HG03558 (cell line): ENCODE data around the gene DLST.
A peak's percentile ranks its signal among the peaks of the same experiment; 100 is the strongest.

ENCODE experiments used
- ATAC-seq: cut with Tn5 transposase; IDR thresholded peaks from one replicate; pipeline ENCODE4 v1.9.1; 2021; ENCODE audit warnings: moderate number of reproducible peaks; ENCODE audit not compliant: unreplicated experiment; ENCODE audit errors: extremely low read depth

The DLST gene

DNA sequence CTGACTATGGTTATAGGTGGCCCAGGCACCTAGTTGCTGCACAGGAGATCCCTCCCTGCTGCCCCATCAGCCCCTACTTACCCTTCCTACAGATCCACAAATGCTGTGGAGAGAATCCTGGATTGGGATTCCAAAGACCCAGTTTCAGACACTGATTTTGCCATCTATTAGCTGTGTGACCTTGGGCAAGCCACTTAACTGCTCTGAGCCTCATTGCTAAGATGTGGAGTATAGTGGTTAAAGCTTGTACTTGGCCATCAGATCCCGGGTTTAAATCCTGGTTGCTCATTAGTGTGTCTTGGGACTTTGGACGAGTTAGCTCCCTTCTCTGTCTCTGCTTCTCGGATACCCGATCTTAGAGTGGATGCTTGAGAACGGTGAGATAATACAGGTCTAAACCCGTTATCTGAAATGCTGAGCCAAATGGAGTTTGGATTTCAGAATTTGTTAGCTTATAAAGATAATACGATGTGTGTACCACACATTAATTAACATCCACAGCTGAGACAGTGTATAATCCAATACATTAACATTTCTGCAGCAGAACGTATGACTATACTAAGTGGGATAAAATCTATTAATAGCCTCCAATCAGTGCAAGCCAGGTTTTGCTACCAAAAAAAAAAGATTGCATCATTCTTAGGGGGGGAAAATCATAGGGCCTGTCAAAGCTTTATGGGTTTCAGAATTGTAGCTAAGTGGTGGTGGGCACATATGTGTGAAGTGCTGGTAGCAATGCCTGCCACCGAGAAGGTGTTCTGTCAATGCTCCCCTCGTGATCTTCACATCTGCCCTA lies 21.8 kb upstream of the DLST start:
- no peak for ATAC-seq

DNA sequence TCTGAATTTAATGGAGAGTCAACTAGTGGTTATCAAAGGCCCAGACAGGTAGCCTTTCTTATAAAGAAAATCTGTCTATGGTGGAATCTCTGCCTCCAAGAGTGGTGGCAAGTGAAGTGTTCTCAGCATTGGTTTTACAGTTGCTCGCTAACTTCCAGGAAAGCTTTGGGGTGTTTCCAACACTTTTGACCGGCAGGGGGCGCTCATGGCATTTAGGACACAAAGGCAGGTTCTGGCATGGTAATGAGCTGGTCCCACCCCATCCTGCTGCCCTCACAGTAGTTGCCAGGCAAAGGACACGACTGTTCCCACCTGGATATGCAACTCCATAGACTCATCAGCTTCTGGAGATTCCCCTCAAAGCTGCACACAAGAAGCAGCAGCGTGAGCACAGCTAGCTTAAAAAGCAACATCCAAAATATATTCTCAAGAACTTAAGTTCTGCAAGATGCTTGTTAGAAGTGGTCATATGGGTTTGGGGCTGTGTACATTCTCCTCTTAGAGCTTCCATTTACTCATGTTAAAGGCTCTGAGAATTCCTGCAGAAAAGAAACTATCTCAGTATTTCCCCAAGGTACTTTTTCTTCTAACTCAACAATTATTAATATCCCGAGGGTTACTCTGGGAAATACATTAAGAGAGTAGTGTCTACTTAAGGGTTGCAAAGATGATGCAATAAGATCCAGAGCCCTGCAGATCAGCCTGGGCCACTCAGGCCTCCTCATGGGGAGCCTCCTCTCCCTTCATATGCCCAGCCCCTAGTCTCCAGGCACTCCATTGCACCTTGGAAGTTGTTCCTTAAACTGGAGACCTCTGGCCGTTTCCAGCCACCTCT lies 20.6 kb upstream of the DLST start:
- no peak for ATAC-seq

DNA sequence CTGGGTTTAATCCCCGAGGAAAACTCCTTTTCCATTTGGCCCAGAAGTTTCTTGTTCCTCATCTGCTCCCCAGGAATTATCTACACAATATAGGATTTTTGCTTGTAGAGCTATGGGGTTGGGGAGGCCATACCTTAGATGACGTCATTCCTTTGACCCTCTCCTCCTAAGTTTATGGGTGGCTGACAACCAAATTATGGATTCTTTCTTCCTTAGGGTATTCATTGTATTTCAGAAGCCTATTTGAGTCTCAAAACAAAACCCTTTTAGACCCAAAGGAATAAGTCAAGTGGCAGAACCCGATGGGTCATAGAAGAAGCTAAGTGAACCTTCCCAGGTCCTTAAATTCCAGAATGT lies 20.0 kb upstream of the DLST start:
- ATAC-seq = no peak

DNA sequence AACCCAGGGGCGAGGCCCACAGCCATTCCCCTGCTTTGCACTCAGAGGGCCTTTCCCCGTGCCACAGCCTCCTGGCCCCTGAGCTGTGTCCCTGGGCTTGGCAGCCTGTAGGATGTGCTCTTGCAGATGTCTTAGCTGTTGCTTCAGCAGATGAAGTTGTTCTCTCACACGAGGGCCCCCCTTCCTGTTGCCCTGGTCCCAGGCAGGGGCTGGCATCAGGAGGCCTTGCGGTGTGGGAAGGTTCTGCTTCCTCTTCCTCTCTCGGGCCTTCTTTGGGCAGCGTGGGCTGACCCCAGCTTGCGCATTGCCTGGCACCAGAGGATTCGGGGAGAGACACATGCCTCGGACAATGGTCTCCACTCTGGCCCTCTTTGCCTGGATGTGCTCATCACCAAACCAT lies 18.4 kb upstream of the DLST start:
- no peak for ATAC-seq

DNA sequence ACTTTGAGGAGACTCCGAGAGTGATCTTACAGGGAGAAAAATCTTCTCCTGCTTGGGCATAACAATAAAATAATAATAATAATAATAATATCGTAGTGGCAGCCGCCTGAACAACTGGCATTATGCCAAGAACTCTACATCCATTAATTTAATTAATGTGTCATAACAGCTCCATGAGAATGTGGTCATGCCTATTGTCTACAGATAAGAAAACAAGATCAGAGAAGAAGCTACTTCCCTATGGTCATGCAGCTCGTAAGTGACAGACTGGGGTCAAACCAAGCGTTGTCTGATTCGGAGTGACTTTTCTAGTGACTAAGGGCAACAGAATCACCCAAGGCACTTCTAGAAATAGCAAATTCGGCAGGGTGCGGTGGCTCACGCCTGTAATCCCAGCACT lies 17.5 kb upstream of the DLST start:
- no peak for ATAC-seq

DNA sequence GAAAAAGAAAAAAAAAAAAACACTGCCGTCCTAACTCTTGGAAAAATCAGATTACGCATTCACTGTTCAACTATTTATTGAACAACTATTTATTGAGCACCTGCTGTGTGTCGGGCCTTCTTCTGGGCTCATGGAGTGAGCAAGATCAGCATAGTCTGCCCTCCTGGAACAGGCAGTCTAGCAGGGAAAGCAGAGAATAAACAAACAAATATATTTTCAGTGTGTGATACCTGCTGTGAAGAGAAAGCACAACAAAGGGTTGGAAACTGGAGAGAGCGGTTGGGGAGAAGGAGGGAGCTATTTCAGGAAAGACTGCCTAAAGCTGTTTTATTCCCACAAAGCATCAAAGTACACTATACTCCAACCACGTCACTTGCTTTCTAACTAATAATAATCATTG lies 16.6 kb upstream of the DLST start:
- no peak for ATAC-seq

DNA sequence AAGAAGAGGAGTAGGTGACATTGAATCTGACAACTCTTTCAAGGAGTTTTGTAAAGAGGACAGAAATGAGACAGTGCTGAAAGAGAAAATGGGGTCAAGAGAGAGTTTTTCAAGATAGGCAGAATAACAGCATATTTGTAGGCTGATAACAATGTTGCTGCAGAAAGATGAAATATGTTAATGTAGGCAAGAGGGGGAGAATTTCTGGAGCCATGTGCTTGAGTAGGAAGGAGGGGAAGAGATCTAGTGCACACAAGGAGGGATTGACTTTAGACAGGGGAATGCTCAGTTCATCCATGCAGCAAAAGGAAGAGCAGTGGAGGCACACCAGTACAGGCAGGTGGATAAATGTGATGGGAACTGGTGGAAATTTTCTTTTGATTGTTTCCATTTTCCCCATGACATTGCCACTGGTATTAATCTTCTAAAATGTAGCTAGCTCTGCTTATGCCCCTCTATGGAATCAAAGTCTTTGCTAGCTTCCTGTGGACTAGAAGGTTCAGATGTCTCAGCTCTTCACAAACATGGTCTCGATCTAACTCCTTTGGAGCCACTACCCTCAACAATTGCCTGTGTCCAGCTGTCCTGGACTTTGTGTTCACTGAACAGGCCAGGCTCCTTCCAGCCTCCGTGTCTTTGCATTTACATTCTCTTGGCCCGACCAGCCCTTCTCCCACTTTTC lies 14.9 kb upstream of the DLST start:
- ATAC-seq = no peak

DNA sequence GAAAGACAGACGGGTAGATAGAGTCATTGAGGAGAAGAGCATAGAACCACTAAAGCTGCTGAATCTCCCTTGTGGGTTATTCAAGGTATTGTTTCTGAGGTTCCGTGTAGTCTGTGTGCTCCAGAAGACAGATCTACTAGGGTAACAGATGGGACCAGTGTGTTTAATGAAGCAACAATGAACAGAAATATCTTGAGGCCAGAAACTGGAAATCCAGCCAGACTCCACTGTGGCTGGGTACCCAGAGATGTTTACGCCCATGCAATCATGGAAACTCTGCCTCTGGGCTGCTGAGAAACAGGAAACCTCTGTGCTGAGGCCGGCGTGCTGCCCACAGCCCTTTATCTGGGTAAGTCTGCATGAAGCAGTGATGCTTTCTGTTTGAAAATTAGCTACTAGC lies 14.0 kb upstream of the DLST start:
- no peak for ATAC-seq

DNA sequence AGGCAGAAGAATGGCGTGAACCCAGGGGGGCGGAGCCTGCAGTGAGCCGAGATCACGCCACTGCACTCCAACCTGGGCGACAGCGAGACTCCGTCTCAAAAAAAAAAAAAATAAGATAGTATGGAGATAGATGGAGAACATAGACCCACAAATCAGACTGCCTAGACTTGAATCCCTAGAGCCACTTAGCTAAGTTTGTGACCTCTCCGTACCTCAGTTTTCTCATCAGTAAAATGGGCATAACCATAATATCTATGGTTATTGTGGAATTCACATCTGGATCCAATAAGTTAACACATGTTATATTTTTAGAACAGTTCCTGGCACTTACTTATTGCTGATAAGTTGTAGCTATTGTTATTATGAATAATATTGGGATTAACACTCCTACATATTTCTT lies 13.0 kb upstream of the DLST start:
- no peak for ATAC-seq

DNA sequence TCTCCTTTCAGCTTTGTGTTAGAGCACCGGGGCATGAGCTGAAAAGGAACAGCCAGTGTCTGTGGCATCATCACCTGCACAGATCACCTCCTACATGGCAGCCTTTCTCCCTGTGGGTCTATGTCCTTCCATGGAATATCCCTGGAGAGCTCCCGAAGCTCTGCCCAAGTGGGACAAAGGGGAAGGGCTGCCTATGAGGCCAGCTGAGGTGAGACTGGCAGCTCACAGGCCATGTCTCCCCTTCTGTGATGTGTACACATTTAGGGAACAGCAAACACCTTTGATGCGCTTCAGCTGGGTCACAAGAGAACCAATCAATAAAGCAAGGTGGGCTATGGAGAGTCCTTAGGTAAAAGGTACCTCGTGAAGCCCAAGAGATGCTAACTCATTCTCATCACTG lies 9.9 kb upstream of the DLST start:
- no peak for ATAC-seq

DNA sequence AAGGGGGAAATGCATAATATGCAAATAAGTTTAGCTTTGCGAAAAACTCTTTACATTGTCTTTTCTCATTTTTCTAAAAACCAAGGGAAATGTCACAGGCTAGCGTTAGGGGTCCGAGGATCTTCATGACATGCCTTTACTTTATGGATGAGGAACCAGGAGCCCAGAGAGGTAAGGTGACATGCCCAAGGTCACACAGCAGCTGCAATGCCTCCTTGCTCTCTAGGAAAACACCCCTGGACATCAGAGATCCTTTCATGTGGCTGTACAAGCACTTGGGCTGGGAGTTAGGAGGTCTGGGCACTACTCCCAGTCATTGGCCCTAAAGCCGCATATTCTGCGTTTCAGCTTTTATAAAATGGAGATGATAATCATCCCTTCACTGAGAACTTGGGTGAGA lies 6.5 kb upstream of the DLST start:
- ATAC-seq = no peak

DNA sequence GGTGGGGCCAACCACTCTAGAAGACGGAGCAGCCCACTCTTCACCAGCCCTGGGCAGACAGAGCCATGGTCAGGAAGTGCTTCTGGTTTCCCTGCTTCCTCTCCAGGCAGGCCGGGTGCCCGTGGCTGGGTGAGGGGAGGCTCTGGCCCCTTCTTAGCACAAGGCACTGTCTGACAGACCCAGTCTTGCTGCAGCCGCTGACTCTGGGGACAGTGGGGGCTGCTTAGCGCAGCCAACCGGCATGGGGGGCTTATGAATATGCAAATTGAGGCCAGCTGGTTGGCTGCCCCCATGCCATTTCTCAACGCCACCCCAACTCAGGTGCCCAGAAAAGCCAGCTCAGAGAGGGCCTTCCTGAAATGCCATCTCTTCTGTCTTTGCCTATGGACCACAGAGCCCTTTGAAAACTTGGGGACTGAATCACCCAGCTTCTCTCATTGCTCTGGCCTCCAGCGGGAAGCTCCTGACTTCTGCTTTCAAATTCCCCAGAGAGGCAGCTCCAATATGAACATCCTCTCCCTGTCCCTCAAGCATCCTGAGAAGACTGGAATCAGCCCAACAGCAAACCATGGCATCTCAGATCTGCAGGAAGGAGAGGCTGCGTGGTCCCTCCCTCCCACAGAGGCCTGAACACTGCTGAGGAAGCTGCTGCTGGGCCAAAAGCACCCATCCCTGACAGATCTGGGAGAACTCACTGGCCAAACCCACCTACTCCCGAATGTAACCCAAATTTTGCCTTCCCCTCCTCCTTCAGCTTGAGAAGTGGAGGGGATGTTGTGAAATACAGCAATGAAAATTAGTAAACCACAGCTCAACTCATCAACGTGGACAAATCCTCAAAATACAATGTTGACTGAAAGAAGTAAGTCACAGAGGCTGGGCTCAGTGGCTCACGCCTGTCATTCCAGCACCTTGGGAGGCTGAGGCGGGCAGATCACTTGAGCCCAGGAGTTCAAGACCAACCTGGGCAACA lies 5.5 kb upstream of the DLST start, which contains the start of gene PROX2:
PROX2 (minus strand) TSS at position 205 of the 973 bp plus-strand sequence. CDS start 12,311 bp downstream, outside the sequence.
- no peak for ATAC-seq

DNA sequence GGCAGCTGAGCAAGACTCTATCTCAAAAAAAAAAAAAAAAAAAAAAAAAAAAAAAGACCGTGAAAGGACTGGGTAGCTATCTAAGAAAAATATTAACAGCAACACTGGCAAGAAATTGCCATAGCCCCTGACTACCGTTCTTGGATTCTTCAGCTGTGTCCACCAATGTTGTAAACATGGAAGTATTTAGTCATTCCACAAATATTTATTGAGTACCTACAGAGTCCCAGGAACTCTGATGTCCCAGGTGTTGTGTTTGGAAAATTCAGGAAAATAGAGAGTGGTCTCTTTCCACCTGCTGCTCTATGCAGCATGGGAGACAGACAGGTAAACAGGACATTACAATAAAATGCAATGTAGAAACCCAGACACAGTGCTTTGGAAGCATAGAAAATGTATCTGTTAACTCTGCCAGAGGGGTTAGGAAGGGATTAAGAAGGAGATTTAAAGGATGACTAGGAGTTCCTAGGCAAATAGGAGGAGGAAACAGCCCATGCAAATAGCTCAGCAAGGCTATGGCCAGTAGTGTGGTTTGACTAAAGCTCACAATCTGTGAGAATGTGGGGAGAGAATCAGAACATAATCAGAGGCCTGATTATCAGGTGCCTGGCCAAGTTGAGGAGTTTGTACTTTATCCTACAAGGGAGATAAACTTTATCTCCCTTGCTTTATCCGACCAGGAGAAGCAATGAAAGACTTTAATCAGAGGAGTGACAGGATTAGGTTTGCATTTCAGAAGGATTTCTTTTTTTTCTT lies 2.1 kb upstream of the DLST start:
- ATAC-seq = no peak

DNA sequence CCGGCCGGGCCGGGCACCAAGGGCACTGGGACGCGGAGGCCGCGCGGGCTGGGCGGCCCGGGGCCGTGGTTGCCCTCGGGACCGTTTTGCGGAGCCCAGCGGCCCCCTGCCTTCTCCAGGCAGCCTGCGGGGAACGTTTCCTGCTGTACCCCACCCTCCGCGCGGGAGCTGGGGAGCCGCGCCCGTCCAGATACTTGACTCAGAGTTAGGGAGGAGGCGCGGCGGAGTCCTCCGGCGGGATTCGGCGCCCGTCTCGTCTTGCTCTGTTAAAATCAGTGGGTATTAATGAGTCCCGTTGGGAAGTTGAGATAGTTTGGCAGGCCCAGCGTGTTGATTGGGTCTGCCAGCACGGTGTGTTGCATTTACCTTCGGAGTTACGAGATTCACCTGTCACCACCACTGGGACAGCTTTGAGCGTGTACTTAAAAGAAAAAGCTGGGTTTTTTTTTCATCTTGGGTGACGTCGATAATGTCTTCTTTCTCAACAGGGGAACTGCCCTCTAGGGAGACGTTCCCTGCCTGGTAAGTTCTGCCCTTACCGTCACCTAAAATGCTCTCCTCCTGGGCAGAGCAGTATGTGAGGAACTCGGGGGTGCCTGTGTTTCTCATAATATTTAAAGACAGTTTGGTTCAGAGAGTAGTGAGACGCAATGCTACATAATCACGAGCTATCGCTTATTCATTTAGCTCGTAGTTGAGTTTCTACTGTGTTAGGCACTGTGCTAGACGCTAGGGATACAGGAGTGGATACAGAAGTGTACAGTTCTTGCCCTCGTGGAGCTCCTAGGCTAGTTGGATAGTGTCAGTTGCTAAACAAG lies 596 bp downstream of the DLST start:
- ATAC-seq = peak; percentile 15

DNA sequence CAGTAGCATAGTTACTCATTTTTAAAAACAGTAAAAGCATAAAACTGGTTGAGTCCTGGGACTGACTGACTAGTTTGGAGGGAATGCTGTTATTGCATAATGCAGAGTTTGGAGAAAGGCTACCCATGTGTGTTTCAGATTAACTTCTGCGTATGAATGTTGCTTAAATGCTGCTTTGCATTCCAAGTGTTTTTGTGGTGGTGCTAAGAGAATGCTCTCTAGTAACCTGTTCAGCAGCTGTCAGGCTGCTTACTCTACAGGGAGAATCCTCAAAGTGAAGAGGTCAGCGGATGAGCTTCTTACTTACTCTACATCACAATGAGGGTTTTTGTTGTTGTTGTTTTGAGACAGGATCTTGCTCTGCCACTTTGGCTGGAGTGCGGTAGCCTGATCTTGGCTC lies 4.3 kb downstream of the DLST start:
- no peak for ATAC-seq

DNA sequence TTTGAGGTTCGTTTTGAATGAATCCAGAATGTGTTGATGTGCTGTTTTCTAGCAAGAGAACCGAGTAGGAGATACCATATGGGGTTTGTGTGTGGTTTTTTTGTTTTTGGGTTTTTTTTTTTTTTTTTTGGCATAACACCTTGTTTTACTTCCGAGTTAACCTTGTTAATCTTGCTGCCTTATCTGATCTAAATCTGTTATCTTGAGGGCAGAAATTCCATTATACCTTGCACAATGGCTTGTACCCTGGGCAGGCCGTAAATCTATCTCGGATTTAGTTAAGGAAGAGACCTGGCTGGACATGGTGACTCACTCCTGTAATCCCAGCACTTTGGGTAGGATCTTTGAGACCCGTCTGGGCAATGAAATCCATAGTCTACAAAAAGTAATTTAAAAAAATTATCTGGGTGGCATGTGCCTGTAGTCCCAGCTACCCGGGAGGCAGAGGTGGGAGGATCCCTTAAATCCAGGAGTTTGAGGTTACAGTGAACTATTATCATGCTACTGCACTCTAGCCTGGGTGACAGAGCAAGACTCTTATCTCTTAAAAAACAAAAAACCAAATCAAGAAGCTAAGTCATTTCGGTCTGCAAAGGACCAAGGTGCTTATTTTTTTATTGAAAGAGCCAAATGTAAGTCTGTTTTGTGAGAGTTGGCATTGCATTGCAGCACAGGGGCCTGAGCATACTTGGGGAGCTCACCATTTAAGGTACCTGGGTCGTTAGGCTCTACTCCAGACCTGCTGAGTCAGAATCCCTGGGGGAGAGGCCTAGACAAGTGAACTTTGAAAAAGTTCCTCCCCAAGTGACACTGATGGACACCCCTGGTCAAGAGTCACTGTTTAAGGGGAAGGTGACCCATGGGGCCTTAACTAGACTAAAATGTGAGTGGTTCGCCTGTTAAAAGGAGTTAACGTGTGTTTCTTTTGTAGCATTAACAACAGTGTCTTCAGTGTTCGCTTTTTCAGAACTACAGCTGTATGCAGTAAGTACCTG lies 6.7 kb downstream of the DLST start:
- no peak for ATAC-seq

DNA sequence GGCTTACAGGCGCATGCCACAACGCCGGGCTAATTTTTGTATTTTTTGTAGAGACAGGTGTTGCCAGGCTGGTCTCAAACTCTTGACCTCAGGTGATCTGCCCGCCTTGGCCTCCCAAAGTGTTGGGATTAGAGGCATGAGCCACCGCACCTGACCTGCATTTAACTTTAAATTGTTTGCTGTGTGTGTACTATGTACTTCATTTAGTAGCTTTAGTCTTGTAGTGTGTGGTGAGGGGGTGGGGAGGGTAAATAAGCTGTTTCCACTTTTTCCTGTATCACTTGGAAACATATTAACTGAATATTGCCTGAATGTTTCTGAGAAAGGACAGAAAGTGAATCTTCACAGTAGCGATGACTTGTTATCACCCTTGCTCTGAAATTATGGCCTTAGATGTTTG lies 8.5 kb downstream of the DLST start:
- ATAC-seq = no peak
